ENCODE results near the gene SPTSSA. TPM values are rescaled to one million over a fixed set of nuclear protein-coding genes. Genes with fewer than 3 reads are reported as not detected.
"Not testable (repeated sequence)": the region's sequence is repeated elsewhere in the genome, so short reads cannot be mapped to it uniquely, and the experiment has no call there.

The SPTSSA gene
- total RNA-seq, 1 donor from 2014 or later, result 26.6 TPM

- Histone ChIP-seq H3K79me2 (ENCODE audit: insufficient read depth, low read length) (peaks cover 44% of the 10 kb centered on the region), H3K27ac (ENCODE audit: low read depth, low read length) (peak overlapping the region; percentile 22), H3K9ac (ENCODE audit: low read length) (no peak overlapping the region), H3K4me2 (ENCODE audit: low read length) (no peak overlapping the region), H3K36me3 (ENCODE audit: insufficient read depth, low read length) (peaks cover 3% of the 10 kb centered on the region), H4K20me1 (ENCODE audit: insufficient read depth, low read length) (peaks cover 48% of the 10 kb centered on the region), H3K4me3 (ENCODE audit: insufficient read depth, low read depth, low read length) (no peak overlapping the region), H3K4me1 (ENCODE audit: insufficient read depth, low read length) (peaks cover 12% of the 10 kb centered on the region), H3K27me3 (ENCODE audit: insufficient read depth, low read length) (no peaks in the 10 kb centered on the region), H2AFZ (ENCODE audit: low read depth, low read length) (no peak overlapping the region), H3K9me3 (ENCODE audit: insufficient read depth, low read depth, low read length) (no peaks in the 10 kb centered on the region)
- Mint-ChIP-seq H3K4me1 (ENCODE audit: low read depth, unreplicated experiment) (peaks cover 19% of the 10 kb centered on the region), H3K9me3 (ENCODE audit: unreplicated experiment) (no peaks in the 10 kb centered on the region), H3K27ac (ENCODE audit: unreplicated experiment) (no peak overlapping the region), H3K27me3 (ENCODE audit: low read depth, unreplicated experiment) (no peaks in the 10 kb centered on the region), H3K36me3 (ENCODE audit: low read depth, unreplicated experiment) (peaks cover 6% of the 10 kb centered on the region), H3K4me3 (ENCODE audit: unreplicated experiment) (no peak overlapping the region)
- TF ChIP-seq EZH2 (IDR thresholded peaks at IDR 0.05; ENCODE audit: insufficient read depth, low read length), result no peak
- TF ChIP-seq, protein P1, sequence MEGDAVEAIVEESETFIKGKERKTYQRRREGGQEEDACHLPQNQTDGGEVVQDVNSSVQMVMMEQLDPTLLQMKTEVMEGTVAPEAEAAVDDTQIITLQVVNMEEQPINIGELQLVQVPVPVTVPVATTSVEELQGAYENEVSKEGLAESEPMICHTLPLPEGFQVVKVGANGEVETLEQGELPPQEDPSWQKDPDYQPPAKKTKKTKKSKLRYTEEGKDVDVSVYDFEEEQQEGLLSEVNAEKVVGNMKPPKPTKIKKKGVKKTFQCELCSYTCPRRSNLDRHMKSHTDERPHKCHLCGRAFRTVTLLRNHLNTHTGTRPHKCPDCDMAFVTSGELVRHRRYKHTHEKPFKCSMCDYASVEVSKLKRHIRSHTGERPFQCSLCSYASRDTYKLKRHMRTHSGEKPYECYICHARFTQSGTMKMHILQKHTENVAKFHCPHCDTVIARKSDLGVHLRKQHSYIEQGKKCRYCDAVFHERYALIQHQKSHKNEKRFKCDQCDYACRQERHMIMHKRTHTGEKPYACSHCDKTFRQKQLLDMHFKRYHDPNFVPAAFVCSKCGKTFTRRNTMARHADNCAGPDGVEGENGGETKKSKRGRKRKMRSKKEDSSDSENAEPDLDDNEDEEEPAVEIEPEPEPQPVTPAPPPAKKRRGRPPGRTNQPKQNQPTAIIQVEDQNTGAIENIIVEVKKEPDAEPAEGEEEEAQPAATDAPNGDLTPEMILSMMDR (IDR thresholded peaks at IDR 0.05; ENCODE audit: insufficient read depth, low read depth, low read length), result no peak
- DNase-seq (ENCODE audit: low read depth), result peak; percentile 73
- no peak for FAIRE-seq
These were observed 25.7 kb downstream of the SPTSSA start for GRCh38 chr14:34436118-34436905.

DNA sequence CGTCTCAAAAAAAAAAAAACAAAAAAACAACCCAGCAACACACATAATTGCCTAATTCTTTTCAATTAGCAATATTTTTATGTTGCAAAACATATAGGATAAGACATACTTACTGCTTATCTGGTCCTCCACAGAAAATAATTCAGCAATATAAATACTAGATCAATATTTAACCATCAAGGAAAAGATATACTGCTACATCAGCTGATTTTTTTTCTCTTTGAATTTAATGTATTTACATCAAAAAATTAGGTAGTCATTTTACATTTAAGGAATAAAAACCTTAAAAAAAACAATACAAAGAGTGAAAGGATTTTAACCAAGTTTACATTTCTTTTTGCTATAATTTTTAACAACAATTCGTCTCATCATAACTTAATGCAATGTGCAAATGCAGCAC is 28.1 kb downstream of the SPTSSA start:
- TF ChIP-seq, protein P1 (IDR thresholded peaks at IDR 0.05; ENCODE audit: insufficient read depth, low read depth, low read length), result no peak
- no peak for TF ChIP-seq EZH2 (IDR thresholded peaks at IDR 0.05; ENCODE audit: insufficient read depth, low read length)
- peaks cover 12% of the 10 kb centered on the region for H3K4me1 ChIP-seq (ENCODE audit: insufficient read depth, low read length)
- no peaks in the 10 kb centered on the region for H3K27me3 ChIP-seq (ENCODE audit: insufficient read depth, low read length)
- H3K9ac ChIP-seq (ENCODE audit: low read length), result no peak overlapping the region
- no peak overlapping the region for H3K4me3 Mint-ChIP-seq (ENCODE audit: unreplicated experiment)
- no peak overlapping the region for H3K4me2 ChIP-seq (ENCODE audit: low read length)
- H3K36me3 ChIP-seq (ENCODE audit: insufficient read depth, low read length), result peaks cover 6% of the 10 kb centered on the region
- no peaks in the 10 kb centered on the region for H3K9me3 Mint-ChIP-seq (ENCODE audit: unreplicated experiment)
- H3K9me3 ChIP-seq (ENCODE audit: insufficient read depth, low read depth, low read length), result no peaks in the 10 kb centered on the region
- no peak overlapping the region for H3K4me3 ChIP-seq (ENCODE audit: insufficient read depth, low read depth, low read length)
- peaks cover 5% of the 10 kb centered on the region for H3K36me3 Mint-ChIP-seq (ENCODE audit: low read depth, unreplicated experiment)
- H3K27ac Mint-ChIP-seq (ENCODE audit: unreplicated experiment), result no peak overlapping the region
- FAIRE-seq (no peak), DNase-seq (ENCODE audit: low read depth) (no peak)
- H3K4me1 Mint-ChIP-seq (ENCODE audit: low read depth, unreplicated experiment), result peaks cover 17% of the 10 kb centered on the region
- H2AFZ ChIP-seq (ENCODE audit: low read depth, low read length), result no peak overlapping the region
- H4K20me1 ChIP-seq (ENCODE audit: insufficient read depth, low read length), result peaks cover 31% of the 10 kb centered on the region
- no peak overlapping the region for H3K27ac ChIP-seq (ENCODE audit: low read depth, low read length)
- H3K79me2 ChIP-seq (ENCODE audit: insufficient read depth, low read length), result peaks cover 27% of the 10 kb centered on the region
- H3K27me3 Mint-ChIP-seq (ENCODE audit: low read depth, unreplicated experiment), result no peaks in the 10 kb centered on the region

DNA sequence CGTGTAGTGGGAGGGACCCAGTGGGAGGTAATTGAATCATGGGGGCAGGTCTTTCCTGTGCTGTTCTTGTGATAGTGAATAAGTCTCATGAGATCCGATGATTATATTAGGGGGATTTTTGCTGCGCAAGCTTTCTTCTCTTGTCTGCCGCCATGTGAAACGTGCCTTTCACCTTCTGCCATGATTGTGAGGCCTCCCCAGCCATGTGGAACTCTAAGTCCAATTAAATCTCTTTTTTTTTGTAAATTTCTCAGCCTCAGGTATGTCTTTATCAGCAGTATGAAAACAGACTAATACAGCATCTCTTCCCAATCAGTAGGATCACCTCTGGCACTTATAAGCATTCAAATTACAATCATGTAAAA is 34.0 kb downstream of the SPTSSA start:
- FAIRE-seq; H3K27ac Mint-ChIP-seq (ENCODE audit: unreplicated experiment); H3K4me3 Mint-ChIP-seq (ENCODE audit: unreplicated experiment); H3K36me3 ChIP-seq (ENCODE audit: insufficient read depth, low read length); DNase-seq (ENCODE audit: low read depth); H3K4me1 ChIP-seq (ENCODE audit: insufficient read depth, low read length); H3K4me2 ChIP-seq (ENCODE audit: low read length); H3K79me2 ChIP-seq (ENCODE audit: insufficient read depth, low read length); H3K27me3 Mint-ChIP-seq (ENCODE audit: low read depth, unreplicated experiment); H3K27ac ChIP-seq (ENCODE audit: low read depth, low read length); H3K4me3 ChIP-seq (ENCODE audit: insufficient read depth, low read depth, low read length); H3K9me3 ChIP-seq (ENCODE audit: insufficient read depth, low read depth, low read length); H2AFZ ChIP-seq (ENCODE audit: low read depth, low read length); H3K9me3 Mint-ChIP-seq (ENCODE audit: unreplicated experiment); H3K9ac ChIP-seq (ENCODE audit: low read length); H3K4me1 Mint-ChIP-seq (ENCODE audit: low read depth, unreplicated experiment); H3K36me3 Mint-ChIP-seq (ENCODE audit: low read depth, unreplicated experiment); H4K20me1 ChIP-seq (ENCODE audit: insufficient read depth, low read length); H3K27me3 ChIP-seq (ENCODE audit: insufficient read depth, low read length): not testable (repeated sequence)

Measured in astrocyte (in vitro differentiated cells and primary cell).